ENCODE data around the gene DBT.

GRCh38 chr1:100219883-100220282 is 29.8 kb downstream of the DBT start:
- TF ChIP-seq PBX3 (IDR thresholded peaks at IDR 0.05) = no peak
- TF ChIP-seq CHD2 (IDR thresholded peaks at IDR 0.05; ENCODE audit: low read length, partially characterized antibody) = no peak
- TF ChIP-seq YY1 (IDR thresholded peaks at IDR 0.05; ENCODE audit: low read depth) = no peak
- no peak for TF ChIP-seq CTCF (IDR thresholded peaks at IDR 0.05)
- no peak for TF ChIP-seq EP300 (IDR thresholded peaks at IDR 0.05; ENCODE audit: borderline replicate concordance in 1 of 2, low read depth in 1 of 2, low read length in 1 of 2)
- no peak for TF ChIP-seq EZH2phosphoT487 (IDR thresholded peaks at IDR 0.05; ENCODE audit: borderline replicate concordance, low read depth)
- no peak for TF ChIP-seq POLR2AphosphoS5 (IDR thresholded peaks at IDR 0.05; ENCODE audit: low read depth, low read length)
- no peak for TF ChIP-seq TEAD4 (IDR thresholded peaks at IDR 0.05; ENCODE audit: borderline replicate concordance, insufficient read depth)
- no peak for TF ChIP-seq USF2 (IDR thresholded peaks at IDR 0.05; ENCODE audit: borderline replicate concordance, low read depth, low read length)
- no peak for TF ChIP-seq MAX (IDR thresholded peaks at IDR 0.05; ENCODE audit: low read depth)

All from SK-N-SH (cell line).